HG03342 (cell line): ENCODE results near the gene RBM23.

ENCODE experiments used
- ATAC-seq: cut with Tn5 transposase; IDR thresholded peaks from one replicate; pipeline ENCODE4 v1.9.1; 2021; ENCODE audit warnings: mild to moderate bottlenecking, moderate library complexity; ENCODE audit not compliant: unreplicated experiment

RBM23 gene

GRCh38 chr14:22844221-22845102, 74.5 kb downstream of the RBM23 start:
- no peak for ATAC-seq
